Activated naive CD8-positive, alpha-beta T cell treated with anti-CD3 and anti-CD28 coated beads for 36 hours (primary cell): ENCODE results near the gene DNAJB9. TPM values are rescaled to one million over a fixed set of nuclear protein-coding genes. Genes with fewer than 3 reads are reported as not detected.
A peak's percentile ranks its signal among the peaks of the same experiment; 100 is the strongest.

Experiments
- DNase-seq: peaks from one replicate; pipeline ENCODE4 v3.0.0; 2021
- H3K27ac Mint-ChIP-seq: one replicate; pipeline ENCODE4 v1.8.0; 2022; ENCODE audit warnings: mild to moderate bottlenecking, moderate library complexity, mixed read lengths
- H3K27me3 Mint-ChIP-seq: one replicate; pipeline ENCODE4 v1.8.0; 2022; ENCODE audit warnings: mild to moderate bottlenecking, mixed read lengths
- H3K36me3 Mint-ChIP-seq: one replicate; pipeline ENCODE4 v1.8.0; 2021; ENCODE audit warnings: mild to moderate bottlenecking, mixed read lengths
- H3K4me1 Mint-ChIP-seq: one replicate; pipeline ENCODE4 v1.8.0; 2021; ENCODE audit warnings: mixed read lengths
- H3K4me3 Mint-ChIP-seq: one replicate; pipeline ENCODE4 v1.8.0; 2022; ENCODE audit warnings: mild to moderate bottlenecking, moderate library complexity, mixed read lengths
- H3K9me3 Mint-ChIP-seq: one replicate; pipeline ENCODE4 v1.8.0; 2022; ENCODE audit warnings: mixed read lengths
- total RNA-seq, 2 experiments: library from RNA; stranded (reverse); gene quantifications; one replicate each; pipeline ENCODE4 v1.2.3, GENCODE V29; 2021

DNAJB9 gene
- total RNA-seq, 2 experiments from 2014 or later, result 7.9 TPM

GRCh38 chr7:108605559-108606201, 36.0 kb downstream of the DNAJB9 start:
- Mint-ChIP-seq H3K9me3 (no peaks in the 10 kb centered on the region), H3K4me3 (no peak overlapping the region), H3K27me3 (peaks cover 3% of the 10 kb centered on the region), H3K36me3 (no peaks in the 10 kb centered on the region), H3K4me1 (peaks cover 6% of the 10 kb centered on the region), H3K27ac (peak overlapping the region; percentile 52)
- no peak for DNase-seq

- no peak for DNase-seq
- Mint-ChIP-seq H3K4me1 (peaks cover 8% of the 10 kb centered on the region), H3K36me3 (no peaks in the 10 kb centered on the region), H3K4me3 (no peak overlapping the region), H3K27me3 (peaks cover 3% of the 10 kb centered on the region), H3K9me3 (no peaks in the 10 kb centered on the region), H3K27ac (no peak overlapping the region)
Measured at GRCh38 chr7:108609643-108610042, 40.0 kb downstream of the DNAJB9 start.

DNA sequence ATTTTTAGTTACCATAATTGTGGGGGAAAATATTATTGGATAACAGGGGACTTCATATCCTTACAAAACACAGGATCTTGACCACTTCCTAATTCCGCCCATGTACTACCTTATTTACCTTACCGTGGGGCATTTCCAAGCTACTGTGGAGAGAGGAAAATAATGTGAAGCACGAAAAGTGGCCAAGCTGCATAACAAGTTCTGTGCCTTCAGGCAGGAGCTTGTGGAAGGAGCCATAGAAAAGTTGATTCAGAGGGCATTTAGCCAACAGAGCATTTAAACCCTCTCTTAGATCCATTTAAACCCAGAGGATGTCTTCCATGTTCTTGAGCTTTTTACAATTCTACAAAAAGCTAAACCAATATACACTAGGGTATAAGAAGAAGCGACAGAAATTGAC, 41.6 kb downstream of the DNAJB9 start:
- H3K9me3 Mint-ChIP-seq, result no peaks in the 10 kb centered on the region
- H3K4me3 Mint-ChIP-seq, result no peak overlapping the region
- H3K27ac Mint-ChIP-seq, result no peak overlapping the region
- H3K27me3 Mint-ChIP-seq, result peaks cover 3% of the 10 kb centered on the region
- DNase-seq, result no peak
- H3K4me1 Mint-ChIP-seq, result peaks cover 2% of the 10 kb centered on the region
- H3K36me3 Mint-ChIP-seq, result no peaks in the 10 kb centered on the region

- peaks cover 1% of the 10 kb centered on the region for H3K4me1 Mint-ChIP-seq
- no peak overlapping the region for H3K4me3 Mint-ChIP-seq
- no peak for DNase-seq
- no peak overlapping the region for H3K27ac Mint-ChIP-seq
- H3K9me3 Mint-ChIP-seq, result no peaks in the 10 kb centered on the region
- no peaks in the 10 kb centered on the region for H3K36me3 Mint-ChIP-seq
- H3K27me3 Mint-ChIP-seq, result peaks cover 3% of the 10 kb centered on the region
Measured at GRCh38 chr7:108613147-108613948, 43.7 kb downstream of the DNAJB9 start.

DNA sequence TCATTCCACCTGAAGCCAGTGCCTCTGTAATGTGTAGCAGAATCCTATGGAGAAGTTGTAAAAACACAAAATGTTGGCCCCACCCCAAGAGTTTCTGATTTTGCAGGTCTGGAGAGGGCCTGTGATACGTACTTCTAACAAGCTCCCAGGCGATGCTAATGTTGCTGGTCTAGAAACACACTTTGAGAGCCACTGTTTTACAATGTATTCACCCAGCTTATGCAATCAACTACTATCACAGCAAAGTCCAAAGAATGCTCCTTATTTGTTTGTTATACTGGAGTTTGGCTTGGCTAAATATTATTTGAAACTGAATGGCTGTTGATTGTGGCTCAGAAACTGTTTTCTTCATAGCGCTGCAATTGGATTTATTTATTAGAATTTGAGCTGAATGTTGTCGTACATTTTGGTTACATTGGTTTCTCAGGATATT, 44.3 kb downstream of the DNAJB9 start:
- H3K36me3 Mint-ChIP-seq, result no peaks in the 10 kb centered on the region
- DNase-seq, result no peak
- H3K27me3 Mint-ChIP-seq, result peaks cover 3% of the 10 kb centered on the region
- no peak overlapping the region for H3K27ac Mint-ChIP-seq
- H3K4me1 Mint-ChIP-seq, result peaks cover 1% of the 10 kb centered on the region
- no peaks in the 10 kb centered on the region for H3K9me3 Mint-ChIP-seq
- no peak overlapping the region for H3K4me3 Mint-ChIP-seq

DNA sequence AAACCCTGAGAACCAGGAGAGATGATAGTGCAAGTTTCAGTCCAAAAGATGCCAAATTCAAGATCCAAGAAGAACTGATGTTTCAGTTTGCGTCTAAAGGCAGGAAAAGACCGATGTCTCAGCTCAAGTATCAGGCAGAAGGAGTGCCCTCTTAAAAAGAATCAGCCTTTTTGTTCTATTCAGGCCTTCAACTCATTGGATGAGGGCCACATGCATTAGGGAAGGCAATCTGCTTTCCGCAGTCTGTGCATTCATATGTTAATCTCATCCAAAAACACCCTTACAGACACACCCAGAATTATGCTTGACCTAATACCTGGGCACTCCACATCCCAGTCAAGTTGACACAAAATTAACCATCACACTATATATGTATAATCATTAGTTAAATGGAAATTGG, 45.2 kb downstream of the DNAJB9 start:
- Mint-ChIP-seq H3K27ac (no peak overlapping the region), H3K4me1 (peaks cover 1% of the 10 kb centered on the region), H3K36me3 (no peaks in the 10 kb centered on the region), H3K9me3 (no peaks in the 10 kb centered on the region), H3K27me3 (peaks cover 3% of the 10 kb centered on the region), H3K4me3 (no peak overlapping the region)
- DNase-seq, result no peak

GRCh38 chr7:108618056-108618455, 48.4 kb downstream of the DNAJB9 start:
- Mint-ChIP-seq H3K27ac (no peak overlapping the region), H3K27me3 (peaks cover 4% of the 10 kb centered on the region), H3K4me1 (no peaks in the 10 kb centered on the region), H3K36me3 (no peaks in the 10 kb centered on the region), H3K4me3 (no peak overlapping the region), H3K9me3 (no peaks in the 10 kb centered on the region)
- no peak for DNase-seq

GRCh38 chr7:108623220-108623619, 53.5 kb downstream of the DNAJB9 start:
- H3K27me3 Mint-ChIP-seq, result peaks cover 19% of the 10 kb centered on the region
- DNase-seq, result no peak
- H3K27ac Mint-ChIP-seq, result no peak overlapping the region
- no peaks in the 10 kb centered on the region for H3K36me3 Mint-ChIP-seq
- no peaks in the 10 kb centered on the region for H3K9me3 Mint-ChIP-seq
- no peak overlapping the region for H3K4me3 Mint-ChIP-seq
- no peaks in the 10 kb centered on the region for H3K4me1 Mint-ChIP-seq

Other genes starting within 250 kb of the DNAJB9 start
- 1 to 10 TPM; 3.9 to 4.6 TPM for gene NRCAM, start 113.4 kb upstream of the DNAJB9 start, total RNA-seq
- 10 to 100 TPM; 14.8 to 15.2 TPM for gene PNPLA8, start 43.7 kb upstream of the DNAJB9 start, total RNA-seq
- 10 to 100 TPM; 34.9 to 37.0 TPM for gene THAP5, start 168 bp upstream of the DNAJB9 start, total RNA-seq